Left ventricle myocardium inferior (tissue), 1 donor: Measurements from ENCODE around the gene PIM3. TPM values are rescaled to one million over a fixed set of nuclear protein-coding genes. Genes with fewer than 3 reads are reported as not detected.

Experiments used
- DNase-seq: peaks from one replicate; pipeline ENCODE4 v3.0.0-alpha.2; 2020
- H3K27ac ChIP-seq: fragments of 200-600 bp; replicated peaks from 2 replicates; pipeline ENCODE4 v1.8.0; 2021
- H3K27me3 ChIP-seq: fragments of 200-600 bp; 2 replicates; pipeline ENCODE4 v1.8.0; 2021; ENCODE audit warnings: low read depth
- H3K36me3 ChIP-seq: fragments of 200-600 bp; 2 replicates; pipeline ENCODE4 v1.8.0; 2021
- H3K4me1 ChIP-seq: fragments of 200-600 bp; 2 replicates; pipeline ENCODE4 v1.8.0; 2021
- H3K4me3 ChIP-seq: fragments of 200-600 bp; 2 replicates; pipeline ENCODE4 v1.8.0; 2021; ENCODE audit warnings: mild to moderate bottlenecking, moderate library complexity
- H3K9me3 ChIP-seq: fragments of 200-600 bp; replicated peaks from 2 replicates; pipeline ENCODE4 v1.8.0; 2021
- intact Hi-C: fragments of 100-400 bp; cut with micrococcal nuclease; formaldehyde crosslinking; loops from one replicate; pipeline ENCODE4 v1.11.0; 2022
- total RNA-seq: library from RNA; stranded (reverse); fragmentation: NEBNext Ultra II Directional; extraction: Animal tissue kit (Norgen Biotek cat#: 25700); gene quantifications from one replicate; pipeline ENCODE4 v1.2.1, GENCODE V29; 2021
- TF ChIP-seq, protein P1 (sequence below): fragments of 200-600 bp; IDR thresholded peaks from 2 replicates; pipeline ENCODE4 v1.8.0; 2021; ENCODE audit warnings: antibody characterized with exemption, mild to moderate bottlenecking, borderline replicate concordance
- donor health status: DM: no; HTN: yes; CAD: no; lungs with severe emphysema.

The PIM3 gene
- total RNA-seq, 1 donor from 2014 or later, result 57.1 TPM

DNA sequence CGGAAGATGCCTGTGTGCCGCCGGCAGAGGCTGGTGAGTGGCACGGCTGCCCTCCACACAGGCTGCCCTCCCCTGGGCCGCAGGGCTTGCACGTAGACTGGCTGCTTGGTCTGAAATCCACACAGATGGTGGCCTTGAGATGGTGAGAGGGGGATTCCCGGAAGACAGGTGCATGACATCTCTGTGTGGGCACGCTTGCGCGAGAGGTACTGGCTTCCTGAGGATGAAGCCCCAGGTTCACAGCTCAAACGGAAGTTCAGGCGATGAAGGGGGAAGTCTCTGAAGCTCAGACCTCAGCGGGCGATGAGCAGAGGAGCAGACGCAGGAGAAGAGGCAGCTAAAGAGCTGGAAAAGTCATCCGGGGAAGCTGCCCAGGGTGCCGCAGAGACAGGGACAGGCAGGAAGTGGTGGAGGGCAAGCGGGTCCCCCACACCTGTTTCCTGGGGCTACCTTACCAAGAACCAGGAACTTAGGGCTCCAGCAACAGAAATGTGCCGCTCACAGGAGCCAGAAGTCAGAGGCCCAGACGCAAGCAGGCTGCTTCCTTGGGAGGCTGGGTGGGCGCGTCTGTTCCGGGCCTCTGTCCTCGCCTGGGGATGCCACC is 34.9 kb upstream of the PIM3 start:
- H3K27ac ChIP-seq, result no peak overlapping the region

DNA sequence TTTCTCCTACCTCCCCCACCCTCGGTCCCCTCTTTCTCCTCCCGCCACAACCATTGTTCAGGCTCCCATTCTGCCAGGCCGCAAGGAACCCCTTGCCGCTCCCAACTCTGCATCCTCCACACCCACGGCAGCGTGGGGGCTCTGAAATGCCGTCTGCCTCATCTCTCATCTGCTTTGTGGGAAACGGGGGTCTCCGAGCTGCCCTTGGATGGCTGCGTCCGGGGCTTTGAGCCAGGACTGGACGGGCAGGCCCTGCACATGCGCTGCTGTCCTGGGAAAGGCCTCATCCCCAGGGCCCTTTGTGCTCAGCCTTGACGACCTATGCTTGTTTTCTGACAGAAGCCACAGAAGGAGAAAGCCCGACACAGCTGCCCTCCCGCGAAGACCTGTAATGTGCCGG is 33.7 kb upstream of the PIM3 start:
- Histone ChIP-seq H3K27ac (peak overlapping the region; percentile 12), H3K4me3 (no peak overlapping the region), H3K9me3 (no peaks in the 10 kb centered on the region), H3K27me3 (peaks cover 10% of the 10 kb centered on the region), H3K36me3 (peaks cover 28% of the 10 kb centered on the region), H3K4me1 (peaks cover 33% of the 10 kb centered on the region)
- no peak for DNase-seq
- intact Hi-C loops, result loop anchor here (10.0 kb wide), 2 partner anchors 68 to 108 kb away; no protein-coding TSS in a partner anchor
- TF ChIP-seq, protein P1, sequence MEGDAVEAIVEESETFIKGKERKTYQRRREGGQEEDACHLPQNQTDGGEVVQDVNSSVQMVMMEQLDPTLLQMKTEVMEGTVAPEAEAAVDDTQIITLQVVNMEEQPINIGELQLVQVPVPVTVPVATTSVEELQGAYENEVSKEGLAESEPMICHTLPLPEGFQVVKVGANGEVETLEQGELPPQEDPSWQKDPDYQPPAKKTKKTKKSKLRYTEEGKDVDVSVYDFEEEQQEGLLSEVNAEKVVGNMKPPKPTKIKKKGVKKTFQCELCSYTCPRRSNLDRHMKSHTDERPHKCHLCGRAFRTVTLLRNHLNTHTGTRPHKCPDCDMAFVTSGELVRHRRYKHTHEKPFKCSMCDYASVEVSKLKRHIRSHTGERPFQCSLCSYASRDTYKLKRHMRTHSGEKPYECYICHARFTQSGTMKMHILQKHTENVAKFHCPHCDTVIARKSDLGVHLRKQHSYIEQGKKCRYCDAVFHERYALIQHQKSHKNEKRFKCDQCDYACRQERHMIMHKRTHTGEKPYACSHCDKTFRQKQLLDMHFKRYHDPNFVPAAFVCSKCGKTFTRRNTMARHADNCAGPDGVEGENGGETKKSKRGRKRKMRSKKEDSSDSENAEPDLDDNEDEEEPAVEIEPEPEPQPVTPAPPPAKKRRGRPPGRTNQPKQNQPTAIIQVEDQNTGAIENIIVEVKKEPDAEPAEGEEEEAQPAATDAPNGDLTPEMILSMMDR, result no peak

More for the DNA sequence above, 34.9 kb upstream of the PIM3 start:
- Histone ChIP-seq H3K36me3 (peaks cover 41% of the 10 kb centered on the region), H3K27me3 (peaks cover 10% of the 10 kb centered on the region), H3K4me1 (peaks cover 20% of the 10 kb centered on the region), H3K9me3 (no peaks in the 10 kb centered on the region), H3K4me3 (no peak overlapping the region)
- no peak for DNase-seq
- TF ChIP-seq, protein P1, result no peak
- intact Hi-C loops, result loop anchor here (10.0 kb wide), 2 partner anchors 69 to 109 kb away; no protein-coding TSS in a partner anchor

DNA sequence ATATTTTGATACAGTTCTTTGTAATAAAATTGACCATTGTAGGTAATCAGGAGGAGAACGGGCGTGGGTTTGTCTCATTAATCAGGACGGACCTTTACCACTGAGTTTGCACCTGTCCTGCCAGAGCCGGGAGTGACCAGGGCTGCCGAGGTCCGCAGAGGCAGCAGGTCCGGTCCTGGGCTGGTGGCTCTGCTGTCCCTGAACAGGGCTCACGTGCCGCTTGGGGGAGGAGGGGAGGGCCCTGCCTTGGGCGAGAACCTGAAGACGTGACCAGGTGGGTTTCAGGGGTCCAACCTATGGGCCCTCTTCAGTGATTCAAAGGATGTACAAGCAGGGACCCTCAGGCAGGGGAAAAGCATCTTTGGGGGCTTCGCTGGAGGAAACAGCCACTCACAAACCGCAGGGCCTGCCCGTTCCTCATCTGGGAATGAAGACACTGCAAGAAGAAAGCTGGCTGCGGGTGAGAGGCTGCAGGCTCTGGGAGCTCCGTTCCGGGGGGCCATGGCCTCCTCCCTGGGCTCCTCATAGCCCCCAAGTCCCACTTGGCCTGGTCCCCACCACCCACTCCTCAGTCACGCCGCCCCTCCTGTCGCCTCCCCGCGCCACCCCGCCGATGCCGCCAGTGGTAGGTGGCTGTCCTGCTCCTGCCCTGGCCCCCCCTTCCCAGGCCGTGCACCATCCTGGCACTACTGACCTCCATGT is 32.9 kb upstream of the PIM3 start:
- H3K27ac ChIP-seq, result peak overlapping the region; percentile 12
- peaks cover 40% of the 10 kb centered on the region for H3K4me1 ChIP-seq
- intact Hi-C loops, result loop anchor here (10.0 kb wide), 2 partner anchors 67 to 107 kb away; no protein-coding TSS in a partner anchor
- TF ChIP-seq, protein P1, result no peak
- no peak overlapping the region for H3K4me3 ChIP-seq
- DNase-seq, result no peak
- peaks cover 26% of the 10 kb centered on the region for H3K36me3 ChIP-seq
- H3K27me3 ChIP-seq, result peaks cover 10% of the 10 kb centered on the region
- H3K9me3 ChIP-seq, result no peaks in the 10 kb centered on the region

DNA sequence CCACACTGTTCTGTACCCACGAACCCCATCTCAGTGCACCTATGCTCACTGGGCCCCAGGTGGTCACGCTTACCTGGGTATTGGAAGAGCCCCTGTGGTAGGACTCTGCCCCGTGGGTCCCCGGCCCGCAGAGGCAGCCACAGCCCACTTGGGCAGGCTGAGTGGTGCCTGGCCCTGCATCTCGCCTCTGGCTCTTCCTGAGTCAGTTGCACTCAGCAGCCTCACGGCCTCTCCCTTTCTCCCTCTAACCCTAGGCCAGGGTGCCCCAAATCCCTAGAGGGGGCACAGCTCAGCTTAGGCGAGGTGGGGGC is 32.4 kb upstream of the PIM3 start:
- peaks cover 10% of the 10 kb centered on the region for H3K27me3 ChIP-seq
- intact Hi-C loops, result loop anchor here (10.0 kb wide), 2 partner anchors 67 to 107 kb away; no protein-coding TSS in a partner anchor
- H3K4me1 ChIP-seq, result peaks cover 45% of the 10 kb centered on the region
- no peak for DNase-seq
- H3K36me3 ChIP-seq, result peaks cover 23% of the 10 kb centered on the region
- TF ChIP-seq, protein P1, result no peak
- no peaks in the 10 kb centered on the region for H3K9me3 ChIP-seq
- H3K27ac ChIP-seq, result no peak overlapping the region
- H3K4me3 ChIP-seq, result no peak overlapping the region

DNA sequence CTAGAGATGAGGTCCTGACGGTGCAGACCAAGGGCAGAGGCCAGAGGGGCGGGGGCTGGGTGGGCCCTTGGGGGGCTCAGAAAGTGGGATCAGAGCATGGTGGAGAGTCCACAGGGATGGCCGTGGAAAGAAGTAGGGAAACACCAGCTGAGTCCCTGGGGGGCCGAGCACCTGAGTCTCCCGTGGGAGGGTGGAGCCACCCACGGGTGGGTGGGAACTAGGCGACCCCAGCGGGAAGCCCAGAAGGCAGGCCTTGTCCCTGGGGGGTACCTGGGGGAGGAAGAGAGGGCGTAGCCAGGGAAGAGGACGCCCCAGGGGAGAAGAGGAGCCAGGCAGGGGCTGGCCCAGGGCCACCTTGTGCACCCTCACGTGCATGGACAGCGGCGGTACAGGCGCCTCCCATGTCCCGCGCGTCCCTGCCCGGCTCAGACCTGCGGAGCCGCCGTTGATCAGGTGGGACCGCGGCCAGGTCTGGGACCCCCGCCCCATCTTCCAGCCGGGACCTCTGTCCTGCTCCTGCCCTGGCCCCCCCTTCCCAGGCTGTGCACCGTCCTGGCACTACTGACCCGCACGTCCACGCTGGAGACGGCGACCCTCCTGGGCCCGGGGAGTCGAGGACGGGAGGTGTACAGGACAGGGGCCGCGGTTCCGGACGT is 31.9 kb upstream of the PIM3 start:
- Histone ChIP-seq H3K9me3 (no peaks in the 10 kb centered on the region), H3K4me1 (peaks cover 50% of the 10 kb centered on the region), H3K4me3 (no peak overlapping the region), H3K36me3 (peaks cover 18% of the 10 kb centered on the region), H3K27me3 (peaks cover 10% of the 10 kb centered on the region), H3K27ac (no peak overlapping the region)
- TF ChIP-seq, protein P1, result no peak
- DNase-seq, result no peak
- intact Hi-C loops, result loop anchor here (10.0 kb wide), 2 partner anchors 66 to 106 kb away; no protein-coding TSS in a partner anchor
